ENCODE measurements around the gene TCL1B.

TCL1B gene

GRCh38 chr14:95685978-95686922, at the start of gene TCL1B:
TCL1B (plus strand) TSS chr14:95686426; CDS start chr14:95686468, 42 bp downstream.
- peak within 1 kb of the TSS; percentile 31 for H3K27ac Mint-ChIP-seq
- H3K36me3 Mint-ChIP-seq, result no peaks in the 10 kb centered on the region
- H3K4me1 Mint-ChIP-seq, result no peaks in the 10 kb centered on the region
- peaks cover 4% of the 10 kb centered on the region for H3K27me3 Mint-ChIP-seq
- H3K9me3 Mint-ChIP-seq, result no peaks in the 10 kb centered on the region
- H3K4me3 Mint-ChIP-seq, result no peak within 1 kb of the TSS

- H3K27me3 Mint-ChIP-seq, result peaks cover 4% of the 10 kb centered on the region
- no peaks in the 10 kb centered on the region for H3K36me3 Mint-ChIP-seq
- no peaks in the 10 kb centered on the region for H3K9me3 Mint-ChIP-seq
- no peaks in the 10 kb centered on the region for H3K4me1 Mint-ChIP-seq
- H3K4me3 Mint-ChIP-seq, result no peak overlapping the region
- no peak overlapping the region for H3K27ac Mint-ChIP-seq
These were observed 41.2 kb upstream of the TCL1B start for GRCh38 chr14:95644981-95645380.

DNA sequence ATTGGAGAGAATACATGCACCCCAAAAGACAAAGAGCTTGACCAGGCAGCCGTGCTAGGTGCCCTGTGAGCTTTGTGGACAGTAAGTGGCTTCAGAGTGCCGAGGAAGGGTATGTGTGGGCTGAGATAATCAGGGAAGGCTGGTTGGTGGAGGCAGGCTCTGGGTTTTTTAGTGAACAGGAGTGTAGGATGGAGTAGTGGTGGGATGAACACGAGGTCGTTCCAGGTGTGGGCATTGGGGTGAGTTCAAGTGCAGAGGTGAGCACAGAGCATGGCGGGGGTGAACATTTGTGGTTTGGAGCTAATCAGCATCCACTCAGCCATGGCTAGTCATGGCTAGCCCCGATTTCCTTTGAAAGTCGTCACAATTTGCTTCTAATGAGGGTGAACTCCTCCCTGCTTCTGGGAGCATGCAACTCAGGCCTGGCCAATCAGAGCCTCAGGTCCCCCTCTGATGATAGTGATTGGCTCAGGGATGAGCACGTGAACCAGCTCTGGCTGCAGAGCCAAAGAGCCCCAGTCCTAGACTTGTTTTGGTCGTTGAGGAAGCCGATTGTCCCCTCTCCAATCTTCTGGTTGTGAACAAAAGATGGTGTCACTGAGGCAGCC, 40.7 kb upstream of the TCL1B start:
- Mint-ChIP-seq H3K9me3 (no peaks in the 10 kb centered on the region), H3K4me1 (no peaks in the 10 kb centered on the region), H3K27me3 (peaks cover 4% of the 10 kb centered on the region), H3K36me3 (no peaks in the 10 kb centered on the region), H3K27ac (no peak overlapping the region), H3K4me3 (no peak overlapping the region)

- H3K4me1 Mint-ChIP-seq, result peaks cover 4% of the 10 kb centered on the region
- H3K9me3 Mint-ChIP-seq, result no peaks in the 10 kb centered on the region
- no peak overlapping the region for H3K4me3 Mint-ChIP-seq
- peaks cover 2% of the 10 kb centered on the region for H3K27me3 Mint-ChIP-seq
- no peaks in the 10 kb centered on the region for H3K36me3 Mint-ChIP-seq
- no peak overlapping the region for H3K27ac Mint-ChIP-seq
These were observed 38.3 kb upstream of the TCL1B start for GRCh38 chr14:95647926-95648325.

- Mint-ChIP-seq H3K4me3 (no peak overlapping the region), H3K9me3 (no peaks in the 10 kb centered on the region), H3K27ac (no peak overlapping the region), H3K4me1 (peaks cover 7% of the 10 kb centered on the region), H3K36me3 (no peaks in the 10 kb centered on the region), H3K27me3 (peaks cover 2% of the 10 kb centered on the region)
These were observed 37.0 kb upstream of the TCL1B start for GRCh38 chr14:95649230-95649629.

DNA sequence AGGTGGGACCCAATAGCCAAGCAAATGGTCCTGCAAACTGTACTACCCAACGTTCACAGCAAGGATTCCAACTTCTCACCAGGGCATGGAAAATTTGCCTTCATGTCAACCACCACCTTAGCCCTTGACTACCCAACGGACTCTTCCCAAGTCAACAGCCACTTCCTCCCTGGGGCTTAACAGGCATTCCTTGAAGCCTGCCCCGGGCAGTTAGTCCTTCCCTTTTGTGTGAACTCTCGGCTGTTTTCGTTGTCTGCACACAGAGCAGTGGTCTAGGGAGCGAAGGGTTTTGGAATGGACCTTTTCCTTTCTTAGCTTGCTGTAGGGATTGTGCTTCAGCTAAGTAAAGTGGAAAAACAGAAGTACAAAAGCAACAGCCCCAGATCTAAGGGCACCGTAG, 35.2 kb upstream of the TCL1B start:
- H3K27me3 Mint-ChIP-seq, result peaks cover 2% of the 10 kb centered on the region
- peaks cover 7% of the 10 kb centered on the region for H3K4me1 Mint-ChIP-seq
- no peak overlapping the region for H3K27ac Mint-ChIP-seq
- H3K4me3 Mint-ChIP-seq, result no peak overlapping the region
- H3K36me3 Mint-ChIP-seq, result no peaks in the 10 kb centered on the region
- no peaks in the 10 kb centered on the region for H3K9me3 Mint-ChIP-seq

- Mint-ChIP-seq H3K4me3 (no peak overlapping the region), H3K4me1 (peaks cover 7% of the 10 kb centered on the region), H3K27ac (no peak overlapping the region), H3K9me3 (no peaks in the 10 kb centered on the region), H3K36me3 (no peaks in the 10 kb centered on the region), H3K27me3 (peaks cover 2% of the 10 kb centered on the region)
These were observed 34.2 kb upstream of the TCL1B start for GRCh38 chr14:95651821-95652583.

- H3K27ac Mint-ChIP-seq, result no peak overlapping the region
These were observed 33.5 kb upstream of the TCL1B start for GRCh38 chr14:95652690-95653089.

DNA sequence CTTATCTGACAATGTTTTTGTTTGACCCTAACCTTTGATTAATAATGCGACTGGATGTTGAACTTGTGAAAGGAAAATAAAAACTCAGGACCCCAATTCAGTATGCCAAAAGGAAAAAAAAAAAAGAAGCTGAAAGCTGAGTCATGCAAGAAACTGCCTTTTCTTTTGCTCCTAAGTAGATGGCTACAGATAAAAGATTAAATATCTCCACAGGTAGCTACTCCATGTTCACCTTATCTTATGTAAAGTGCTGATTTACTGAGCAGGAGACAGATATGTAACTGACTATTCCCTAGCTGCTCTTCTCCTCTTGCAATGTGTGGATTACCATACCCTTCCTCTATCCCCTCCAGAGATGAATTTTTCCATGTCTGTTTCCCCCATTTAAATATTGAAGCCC, 30.8 kb upstream of the TCL1B start:
- peaks cover 6% of the 10 kb centered on the region for H3K27me3 Mint-ChIP-seq
- peaks cover 7% of the 10 kb centered on the region for H3K4me1 Mint-ChIP-seq
- no peak overlapping the region for H3K4me3 Mint-ChIP-seq
- H3K27ac Mint-ChIP-seq, result no peak overlapping the region
- no peaks in the 10 kb centered on the region for H3K36me3 Mint-ChIP-seq
- H3K9me3 Mint-ChIP-seq, result no peaks in the 10 kb centered on the region

More at GRCh38 chr14:95652690-95653089, 33.5 kb upstream of the TCL1B start:
- Mint-ChIP-seq H3K4me3 (no peak overlapping the region), H3K9me3 (no peaks in the 10 kb centered on the region), H3K27me3 (peaks cover 1% of the 10 kb centered on the region), H3K36me3 (no peaks in the 10 kb centered on the region), H3K4me1 (peaks cover 7% of the 10 kb centered on the region)

DNA sequence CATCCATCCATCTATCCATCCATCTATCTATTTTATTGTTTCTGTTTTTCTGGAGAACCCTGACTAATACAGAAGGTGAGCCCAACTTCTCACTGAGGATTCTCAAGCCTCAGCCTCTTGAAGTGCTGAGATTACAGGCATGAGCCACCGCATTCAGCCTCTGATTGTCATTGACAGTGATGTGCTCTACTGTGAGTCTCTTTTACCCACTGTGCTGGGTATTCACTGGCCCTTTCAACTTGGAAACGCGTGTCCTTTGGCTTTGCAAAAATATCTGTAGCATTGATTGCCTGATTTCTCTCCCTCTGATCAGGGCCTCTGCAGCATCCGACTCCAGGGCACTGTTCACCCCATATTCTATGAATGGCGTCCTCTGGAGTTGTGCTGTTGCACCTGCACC, 29.6 kb upstream of the TCL1B start:
- Mint-ChIP-seq H3K27ac (no peak overlapping the region), H3K9me3 (no peaks in the 10 kb centered on the region), H3K4me1 (peaks cover 7% of the 10 kb centered on the region), H3K4me3 (no peak overlapping the region), H3K27me3 (peaks cover 7% of the 10 kb centered on the region), H3K36me3 (no peaks in the 10 kb centered on the region)

- Mint-ChIP-seq H3K4me3 (no peak overlapping the region), H3K27me3 (peaks cover 7% of the 10 kb centered on the region), H3K36me3 (no peaks in the 10 kb centered on the region), H3K4me1 (peaks cover 7% of the 10 kb centered on the region), H3K9me3 (no peaks in the 10 kb centered on the region), H3K27ac (no peak overlapping the region)
These were observed 28.8 kb upstream of the TCL1B start for GRCh38 chr14:95657454-95657853.

- Mint-ChIP-seq H3K4me3 (no peak overlapping the region), H3K27me3 (peaks cover 7% of the 10 kb centered on the region), H3K9me3 (no peaks in the 10 kb centered on the region), H3K36me3 (no peaks in the 10 kb centered on the region), H3K4me1 (peaks cover 3% of the 10 kb centered on the region), H3K27ac (no peak overlapping the region)
These were observed 26.8 kb upstream of the TCL1B start for GRCh38 chr14:95659293-95659989.

GRCh38 chr14:95659990-95660385, 26.2 kb upstream of the TCL1B start:
- Mint-ChIP-seq H3K4me1 (peaks cover 3% of the 10 kb centered on the region), H3K27ac (no peak overlapping the region), H3K27me3 (peaks cover 7% of the 10 kb centered on the region), H3K36me3 (no peaks in the 10 kb centered on the region), H3K9me3 (no peaks in the 10 kb centered on the region), H3K4me3 (no peak overlapping the region)

DNA sequence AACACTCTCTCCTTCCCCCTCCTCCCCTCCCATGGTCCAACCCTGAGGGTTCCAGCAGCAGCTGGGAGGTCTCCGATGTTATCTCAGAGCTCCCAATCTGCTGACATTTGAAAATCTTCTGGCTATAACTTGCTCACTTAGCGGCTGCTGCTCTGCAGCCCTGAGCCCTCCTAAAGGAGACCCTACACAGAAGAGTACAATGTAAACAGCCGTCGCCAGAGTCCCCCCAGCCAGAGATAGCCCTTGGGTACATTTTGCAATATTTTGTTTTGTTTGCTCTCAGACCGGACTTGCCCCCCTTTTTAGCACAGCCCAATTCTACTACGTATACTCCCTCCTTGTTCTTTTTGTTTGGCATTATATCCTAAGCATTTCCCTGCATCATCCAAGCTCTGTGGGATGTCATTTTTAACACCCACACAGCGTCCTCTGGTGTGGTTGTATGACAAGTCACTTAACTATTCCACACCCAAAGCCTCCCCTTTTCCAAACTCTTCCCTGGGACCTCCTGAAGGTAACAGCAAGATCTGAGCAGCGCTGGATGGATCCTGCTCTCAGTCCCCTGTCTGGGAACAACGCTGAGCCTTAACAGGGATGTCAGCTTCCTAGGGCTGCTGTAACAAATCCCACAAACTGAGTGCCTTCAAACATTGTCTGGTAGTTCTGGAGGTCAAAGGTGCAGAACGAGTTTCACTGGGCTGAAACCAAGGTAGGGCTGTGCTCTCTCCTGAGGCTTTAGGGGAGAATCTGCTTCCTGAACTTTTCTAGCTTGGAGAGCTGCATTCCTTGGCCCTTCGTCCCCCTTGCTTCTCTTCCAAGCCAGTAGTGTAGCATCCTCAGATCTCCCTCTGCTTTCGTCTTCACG, 25.3 kb upstream of the TCL1B start:
- no peak overlapping the region for H3K4me3 Mint-ChIP-seq
- H3K4me1 Mint-ChIP-seq, result peaks cover 3% of the 10 kb centered on the region
- peaks cover 7% of the 10 kb centered on the region for H3K27me3 Mint-ChIP-seq
- H3K36me3 Mint-ChIP-seq, result no peaks in the 10 kb centered on the region
- no peaks in the 10 kb centered on the region for H3K9me3 Mint-ChIP-seq
- H3K27ac Mint-ChIP-seq, result no peak overlapping the region

All from activated naive CD4-positive, alpha-beta T cell treated with anti-CD3 and anti-CD28 coated beads, Interleukin-2, amount 50 U/mL, for 24 hours (primary cell).